ENCODE measurements around the gene NPIPA8.
"Not testable (repeated sequence)": the region's sequence is repeated elsewhere in the genome, so short reads cannot be mapped to it uniquely, and the experiment has no call there.

NPIPA8 gene

GRCh38 chr16:18336636-18337035, at the start of gene NPIPA8:
NPIPA8 (minus strand) TSS chr16:18336736; CDS start chr16:18332662, 4,074 bp downstream.
- not testable (repeated sequence) for H2AFZ ChIP-seq (ENCODE audit: low read length); H3K4me3 ChIP-seq (ENCODE audit: low read length); H3K9me3 ChIP-seq (replicated peaks; ENCODE audit: insufficient read depth, low read length); H3K4me1 ChIP-seq (ENCODE audit: low read length); DNase-seq; H3K36me3 ChIP-seq (replicated peaks; ENCODE audit: insufficient read depth, low read length); H3F3A ChIP-seq (ENCODE audit: insufficient read depth, low read length); H3K27ac ChIP-seq (ENCODE audit: low read length); H3K27me3 ChIP-seq (replicated peaks; ENCODE audit: insufficient read depth, low read length); H3K79me2 ChIP-seq (ENCODE audit: low read length); H3K9me2 ChIP-seq (replicated peaks; ENCODE audit: insufficient read depth, low read length); H4K20me1 ChIP-seq (ENCODE audit: insufficient read depth, low read length); H3K9ac ChIP-seq (ENCODE audit: low read length); H3K4me2 ChIP-seq (ENCODE audit: low read depth, low read length)

- H3K27me3 ChIP-seq (replicated peaks; ENCODE audit: insufficient read depth, low read length); DNase-seq; H4K20me1 ChIP-seq (ENCODE audit: insufficient read depth, low read length); H3K4me2 ChIP-seq (ENCODE audit: low read depth, low read length); H3K9me2 ChIP-seq (replicated peaks; ENCODE audit: insufficient read depth, low read length); H3K4me1 ChIP-seq (ENCODE audit: low read length); H3F3A ChIP-seq (ENCODE audit: insufficient read depth, low read length); H3K27ac ChIP-seq (ENCODE audit: low read length); H3K4me3 ChIP-seq (ENCODE audit: low read length); H3K79me2 ChIP-seq (ENCODE audit: low read length); H3K9ac ChIP-seq (ENCODE audit: low read length); H3K9me3 ChIP-seq (replicated peaks; ENCODE audit: insufficient read depth, low read length); H2AFZ ChIP-seq (ENCODE audit: low read length); H3K36me3 ChIP-seq (replicated peaks; ENCODE audit: insufficient read depth, low read length): not testable (repeated sequence)
Measured at GRCh38 chr16:18385285-18385684, 48.7 kb upstream of the NPIPA8 start.

GRCh38 chr16:18384869-18385268, 48.3 kb upstream of the NPIPA8 start:
- H3K9me2 ChIP-seq (replicated peaks; ENCODE audit: insufficient read depth, low read length); H3K9me3 ChIP-seq (replicated peaks; ENCODE audit: insufficient read depth, low read length); H3K4me3 ChIP-seq (ENCODE audit: low read length); H3K27me3 ChIP-seq (replicated peaks; ENCODE audit: insufficient read depth, low read length); H3K36me3 ChIP-seq (replicated peaks; ENCODE audit: insufficient read depth, low read length); H3F3A ChIP-seq (ENCODE audit: insufficient read depth, low read length); H3K79me2 ChIP-seq (ENCODE audit: low read length); H3K27ac ChIP-seq (ENCODE audit: low read length); H3K4me1 ChIP-seq (ENCODE audit: low read length); H2AFZ ChIP-seq (ENCODE audit: low read length); H4K20me1 ChIP-seq (ENCODE audit: insufficient read depth, low read length); H3K9ac ChIP-seq (ENCODE audit: low read length); H3K4me2 ChIP-seq (ENCODE audit: low read depth, low read length); DNase-seq: not testable (repeated sequence)

GRCh38 chr16:18384098-18384636, 47.6 kb upstream of the NPIPA8 start:
- not testable (repeated sequence) for H3K9me3 ChIP-seq (replicated peaks; ENCODE audit: insufficient read depth, low read length); H3K27ac ChIP-seq (ENCODE audit: low read length); H3K9ac ChIP-seq (ENCODE audit: low read length); H3K4me3 ChIP-seq (ENCODE audit: low read length); DNase-seq; H3F3A ChIP-seq (ENCODE audit: insufficient read depth, low read length); H4K20me1 ChIP-seq (ENCODE audit: insufficient read depth, low read length); H3K36me3 ChIP-seq (replicated peaks; ENCODE audit: insufficient read depth, low read length); H3K27me3 ChIP-seq (replicated peaks; ENCODE audit: insufficient read depth, low read length); H2AFZ ChIP-seq (ENCODE audit: low read length); H3K4me1 ChIP-seq (ENCODE audit: low read length); H3K79me2 ChIP-seq (ENCODE audit: low read length); H3K4me2 ChIP-seq (ENCODE audit: low read depth, low read length); H3K9me2 ChIP-seq (replicated peaks; ENCODE audit: insufficient read depth, low read length)

- not testable (repeated sequence) for H3K4me1 ChIP-seq (ENCODE audit: low read length); H3K4me3 ChIP-seq (ENCODE audit: low read length); H3K9me3 ChIP-seq (replicated peaks; ENCODE audit: insufficient read depth, low read length); H3K36me3 ChIP-seq (replicated peaks; ENCODE audit: insufficient read depth, low read length); H3K27me3 ChIP-seq (replicated peaks; ENCODE audit: insufficient read depth, low read length); H2AFZ ChIP-seq (ENCODE audit: low read length); H3K4me2 ChIP-seq (ENCODE audit: low read depth, low read length); H4K20me1 ChIP-seq (ENCODE audit: insufficient read depth, low read length); H3K27ac ChIP-seq (ENCODE audit: low read length); H3K9ac ChIP-seq (ENCODE audit: low read length); DNase-seq; H3F3A ChIP-seq (ENCODE audit: insufficient read depth, low read length); H3K9me2 ChIP-seq (replicated peaks; ENCODE audit: insufficient read depth, low read length); H3K79me2 ChIP-seq (ENCODE audit: low read length)
Measured at GRCh38 chr16:18382696-18383095, 46.2 kb upstream of the NPIPA8 start.

- DNase-seq; H3K79me2 ChIP-seq (ENCODE audit: low read length); H4K20me1 ChIP-seq (ENCODE audit: insufficient read depth, low read length); H3K4me3 ChIP-seq (ENCODE audit: low read length); H3F3A ChIP-seq (ENCODE audit: insufficient read depth, low read length); H3K27me3 ChIP-seq (replicated peaks; ENCODE audit: insufficient read depth, low read length); H3K9me2 ChIP-seq (replicated peaks; ENCODE audit: insufficient read depth, low read length); H3K36me3 ChIP-seq (replicated peaks; ENCODE audit: insufficient read depth, low read length); H2AFZ ChIP-seq (ENCODE audit: low read length); H3K27ac ChIP-seq (ENCODE audit: low read length); H3K4me1 ChIP-seq (ENCODE audit: low read length); H3K9ac ChIP-seq (ENCODE audit: low read length); H3K9me3 ChIP-seq (replicated peaks; ENCODE audit: insufficient read depth, low read length); H3K4me2 ChIP-seq (ENCODE audit: low read depth, low read length): not testable (repeated sequence)
Measured at GRCh38 chr16:18347742-18348141, 11.2 kb upstream of the NPIPA8 start.

DNA sequence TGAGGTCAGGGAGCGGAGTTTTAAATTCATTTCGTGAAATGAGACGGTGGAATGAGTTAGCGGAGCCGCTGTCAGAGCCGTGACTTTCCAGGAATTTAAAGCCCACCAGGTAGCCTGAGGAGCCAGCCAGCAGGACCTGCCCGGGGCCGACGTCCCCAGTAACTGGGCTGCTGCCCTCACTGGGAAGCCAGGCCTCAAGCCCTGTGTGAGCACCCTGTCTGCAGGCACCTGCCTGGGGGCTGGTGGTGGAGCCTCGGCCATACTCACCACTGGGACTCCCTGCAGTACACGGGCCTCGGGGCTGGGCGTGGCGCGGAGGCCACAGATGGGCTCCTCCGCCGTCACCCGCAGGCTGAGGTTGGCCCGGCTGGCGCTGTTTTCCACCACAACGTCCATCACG, 10.5 kb upstream of the NPIPA8 start:
- not testable (repeated sequence) for H3F3A ChIP-seq (ENCODE audit: insufficient read depth, low read length); H3K9me3 ChIP-seq (replicated peaks; ENCODE audit: insufficient read depth, low read length); H3K27me3 ChIP-seq (replicated peaks; ENCODE audit: insufficient read depth, low read length); H3K79me2 ChIP-seq (ENCODE audit: low read length); H2AFZ ChIP-seq (ENCODE audit: low read length); H3K9me2 ChIP-seq (replicated peaks; ENCODE audit: insufficient read depth, low read length); H3K9ac ChIP-seq (ENCODE audit: low read length); H3K4me3 ChIP-seq (ENCODE audit: low read length); H3K4me2 ChIP-seq (ENCODE audit: low read depth, low read length); H4K20me1 ChIP-seq (ENCODE audit: insufficient read depth, low read length); H3K36me3 ChIP-seq (replicated peaks; ENCODE audit: insufficient read depth, low read length); H3K27ac ChIP-seq (ENCODE audit: low read length); DNase-seq; H3K4me1 ChIP-seq (ENCODE audit: low read length)

- not testable (repeated sequence) for DNase-seq
Measured at GRCh38 chr16:18344634-18345033, 8.1 kb upstream of the NPIPA8 start.

More at GRCh38 chr16:18344634-18345033, 8.1 kb upstream of the NPIPA8 start:
- not testable (repeated sequence) for H3K27me3 ChIP-seq (replicated peaks; ENCODE audit: insufficient read depth, low read length); H4K20me1 ChIP-seq (ENCODE audit: insufficient read depth, low read length); H3F3A ChIP-seq (ENCODE audit: insufficient read depth, low read length); H3K27ac ChIP-seq (ENCODE audit: low read length); H3K9ac ChIP-seq (ENCODE audit: low read length); H2AFZ ChIP-seq (ENCODE audit: low read length); H3K4me1 ChIP-seq (ENCODE audit: low read length); H3K9me2 ChIP-seq (replicated peaks; ENCODE audit: insufficient read depth, low read length); H3K79me2 ChIP-seq (ENCODE audit: low read length); H3K36me3 ChIP-seq (replicated peaks; ENCODE audit: insufficient read depth, low read length); H3K4me2 ChIP-seq (ENCODE audit: low read depth, low read length); H3K9me3 ChIP-seq (replicated peaks; ENCODE audit: insufficient read depth, low read length); H3K4me3 ChIP-seq (ENCODE audit: low read length)

Data from MM.1S (cell line).